DMS53 treated with DMSO at 0.1 percent for 48 hours (cell line): ENCODE results near the gene LMX1A.
A peak's percentile ranks its signal among the peaks of the same experiment; 100 is the strongest.

ENCODE experiments used
- DNase-seq: peaks from one replicate; lab custom pipeline; 2025; ENCODE audit not compliant: unreplicated experiment; lab: John Stamatoyannopoulos, UW

The LMX1A gene

DNA sequence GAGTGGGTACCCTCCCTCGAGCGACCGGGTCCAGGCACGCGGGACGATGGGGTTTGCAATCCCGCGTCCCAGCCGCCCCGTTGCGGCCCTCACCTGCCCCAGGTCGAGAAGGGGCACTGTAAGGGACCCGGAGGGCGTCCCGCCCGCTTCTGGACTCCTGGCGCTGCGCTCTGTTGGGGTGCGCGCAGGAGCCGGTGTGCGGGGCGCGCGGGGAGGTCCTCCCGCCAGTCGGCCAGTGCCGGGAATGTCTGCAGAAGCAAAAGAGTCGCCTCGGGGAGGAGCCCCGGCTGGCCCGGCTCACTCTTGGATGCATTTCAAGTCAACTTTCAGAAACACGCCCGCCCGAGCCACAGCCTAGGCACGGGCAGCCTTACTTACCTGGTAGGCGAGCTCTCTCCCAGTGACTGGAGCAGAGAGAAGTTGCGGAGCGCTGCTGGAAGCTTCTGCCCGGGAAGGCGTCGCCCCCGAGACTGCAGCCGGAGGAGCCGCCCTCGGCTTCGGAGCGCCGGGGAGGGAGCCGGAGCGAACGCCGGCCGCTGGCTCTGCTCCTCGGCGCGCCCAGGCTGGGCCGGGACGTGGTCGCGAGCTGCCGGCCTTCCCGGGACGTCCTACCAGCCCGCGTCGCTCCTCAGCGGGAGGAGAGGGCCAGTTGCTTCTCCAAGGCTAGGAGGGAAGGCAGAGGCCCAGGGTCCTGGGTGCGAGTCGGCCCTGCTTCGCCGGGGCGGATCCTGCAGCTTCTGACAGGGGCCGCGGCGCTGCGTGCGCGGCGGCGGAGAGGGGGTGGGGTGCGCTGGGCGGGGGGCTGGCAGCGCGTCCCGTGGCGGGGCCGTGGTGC, at the start of gene LMX1A:
LMX1A (minus strand) TSS at position 739 of the 835 bp plus-strand sequence. CDS start 1,156 bp downstream, outside the sequence.
- no peak for DNase-seq

DNA sequence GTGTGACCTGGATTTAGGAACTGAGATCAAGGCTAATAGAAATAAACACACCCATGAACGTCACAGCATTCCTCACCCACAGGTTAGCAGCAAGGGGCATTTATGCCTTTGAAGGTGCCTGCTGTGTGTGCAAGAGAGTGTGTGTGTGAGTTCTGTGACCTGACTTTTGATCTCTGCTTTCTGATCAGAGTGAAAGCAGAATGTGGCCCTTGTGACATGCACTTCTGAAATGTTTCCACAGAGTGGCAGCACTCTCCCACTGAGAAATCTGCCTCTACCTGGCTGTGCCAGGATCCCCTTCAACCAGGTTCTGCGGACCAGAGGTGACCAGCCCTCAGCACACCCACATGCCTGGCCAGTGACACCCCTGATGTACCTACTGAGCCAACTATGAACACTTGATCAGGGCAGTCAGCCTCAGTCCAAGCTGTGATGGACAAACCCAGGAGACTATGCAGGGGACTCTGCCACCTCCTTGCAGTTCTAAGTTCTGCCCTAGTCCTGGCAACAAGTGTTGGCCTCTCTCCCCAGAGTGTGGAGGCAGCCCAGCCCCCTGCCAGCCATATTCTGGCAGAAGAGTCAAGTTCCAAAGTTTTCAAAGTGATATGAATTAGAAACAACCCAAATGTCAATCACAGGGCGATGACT, 47.4 kb upstream of the LMX1A start:
- peak; percentile 40 for DNase-seq

DNA sequence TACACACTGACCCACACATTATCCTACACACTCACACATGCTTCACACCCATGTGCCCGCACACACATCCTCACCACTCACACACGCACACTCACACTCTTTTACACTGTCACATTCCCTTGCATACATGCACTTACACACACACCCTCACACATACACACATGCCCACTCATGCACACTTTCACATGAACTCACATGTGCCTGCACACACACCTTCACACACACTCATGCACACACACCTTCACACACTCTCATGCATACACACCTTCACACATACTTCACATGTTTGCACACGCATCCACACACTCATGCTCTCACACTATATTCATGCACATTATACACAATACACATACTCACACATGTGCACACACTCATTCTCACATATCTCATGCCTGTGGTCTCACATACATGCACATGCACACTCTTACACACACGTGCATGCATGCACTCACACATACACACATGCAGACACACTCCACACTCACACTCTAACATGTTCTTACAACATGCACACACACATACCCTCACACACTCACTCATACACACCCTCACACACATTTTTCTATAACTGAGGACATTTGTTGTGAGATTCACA, 46.1 kb upstream of the LMX1A start:
- DNase-seq: no peak

DNA sequence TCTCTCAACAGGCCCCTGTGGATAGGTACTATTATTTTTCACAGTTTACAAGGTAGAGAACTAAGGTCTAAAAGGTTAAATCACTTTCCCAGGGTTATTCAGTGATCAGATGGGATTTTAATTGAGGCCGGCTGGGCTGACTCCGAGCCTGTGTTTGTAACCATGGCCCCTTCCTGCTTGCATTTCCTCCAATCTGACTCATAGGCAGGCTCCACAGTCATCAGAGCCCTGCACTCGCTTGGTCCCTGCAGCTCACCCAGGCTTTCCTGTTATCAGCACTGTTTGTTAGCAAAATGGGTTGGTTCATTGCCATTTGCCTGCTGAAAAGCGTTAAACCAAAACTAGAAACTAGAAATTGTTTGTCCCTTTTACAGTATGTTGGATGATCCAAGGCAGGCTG, 41.4 kb upstream of the LMX1A start:
- DNase-seq: no peak

DNA sequence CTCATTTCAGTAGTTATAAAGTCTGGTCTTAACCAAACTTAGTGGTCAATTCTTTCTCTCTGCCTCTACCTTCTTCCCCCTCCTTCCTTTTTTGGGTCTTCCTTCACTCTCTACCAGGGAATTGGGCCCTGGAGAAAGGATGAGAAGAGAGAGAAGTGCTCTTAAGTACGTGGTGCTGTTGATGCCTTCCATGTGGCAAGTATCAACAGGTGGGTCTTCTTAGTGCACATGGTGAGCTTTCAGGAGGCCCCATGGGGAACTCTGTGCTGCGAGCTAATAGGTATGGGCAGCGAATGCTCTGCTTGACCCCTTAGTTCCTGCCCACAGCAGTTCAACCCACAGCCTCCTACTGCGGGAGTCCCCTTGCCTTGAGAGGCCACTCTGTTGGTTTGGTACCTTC, 39.4 kb upstream of the LMX1A start:
- no peak for DNase-seq

DNA sequence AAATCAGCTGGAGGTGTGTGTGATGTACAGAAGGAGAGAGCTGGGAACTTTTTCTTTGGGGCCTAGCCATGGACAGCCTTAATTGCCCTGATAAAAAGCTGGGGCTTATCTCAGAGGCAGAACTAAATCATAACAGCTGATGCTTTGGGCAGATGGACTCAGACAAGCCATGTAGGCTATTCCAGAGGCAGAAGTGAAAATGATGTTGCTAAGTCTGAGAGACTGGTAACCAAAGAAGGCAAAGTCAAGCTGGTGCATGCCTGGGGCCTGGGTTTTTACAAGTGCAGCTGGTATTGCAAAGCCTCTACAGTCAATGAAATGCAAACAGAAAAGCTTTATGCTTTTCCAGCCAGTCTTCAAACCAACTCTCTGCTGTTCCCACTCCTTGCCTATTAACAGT, 39.0 kb upstream of the LMX1A start:
- DNase-seq: no peak

DNA sequence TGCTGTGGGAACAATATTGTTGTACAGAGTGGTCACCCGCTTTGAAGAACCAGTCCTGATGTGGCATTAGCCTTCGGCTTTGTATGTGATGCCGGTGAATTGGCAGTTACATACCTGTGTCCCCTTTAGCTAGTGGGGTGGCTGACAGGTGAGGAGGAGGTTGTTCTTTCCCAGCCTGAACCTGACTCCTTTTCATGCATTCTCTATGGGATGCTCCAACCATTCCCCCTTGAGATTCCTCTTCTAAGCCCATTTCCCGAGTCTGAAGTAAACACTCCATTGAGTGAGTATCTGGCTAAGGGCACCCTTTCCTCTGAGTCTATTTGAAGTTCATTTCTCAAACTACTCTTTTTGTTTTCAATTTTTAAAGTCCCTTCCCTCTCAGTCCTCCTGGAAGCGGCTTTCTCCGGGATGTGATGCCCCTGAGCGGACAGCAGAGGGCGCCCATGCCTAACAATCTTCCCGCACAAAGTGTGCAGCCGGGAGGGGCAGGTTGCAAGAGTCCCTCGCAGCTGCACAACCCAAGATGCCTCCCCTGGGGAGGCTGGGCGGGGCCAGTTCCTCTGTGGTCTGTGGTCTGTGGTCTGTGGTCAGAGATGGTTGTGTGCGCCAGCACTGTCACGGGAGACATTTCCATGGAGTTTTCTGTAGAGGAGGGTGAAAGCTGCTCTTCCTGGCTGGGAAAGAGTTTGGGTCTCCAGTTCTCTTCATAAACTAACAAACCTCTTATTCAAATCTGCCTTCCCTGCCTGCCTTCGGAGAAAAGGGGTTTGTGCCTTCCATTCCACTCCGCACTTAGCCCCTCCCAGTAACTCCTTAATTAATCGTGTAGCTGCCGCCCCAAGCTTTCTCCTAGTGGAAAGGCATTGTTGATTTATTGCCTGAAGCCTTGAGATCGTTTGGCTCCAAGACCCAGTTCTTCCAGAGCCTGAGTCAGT, 36.4 kb upstream of the LMX1A start:
- peak; percentile 48 for DNase-seq

DNA sequence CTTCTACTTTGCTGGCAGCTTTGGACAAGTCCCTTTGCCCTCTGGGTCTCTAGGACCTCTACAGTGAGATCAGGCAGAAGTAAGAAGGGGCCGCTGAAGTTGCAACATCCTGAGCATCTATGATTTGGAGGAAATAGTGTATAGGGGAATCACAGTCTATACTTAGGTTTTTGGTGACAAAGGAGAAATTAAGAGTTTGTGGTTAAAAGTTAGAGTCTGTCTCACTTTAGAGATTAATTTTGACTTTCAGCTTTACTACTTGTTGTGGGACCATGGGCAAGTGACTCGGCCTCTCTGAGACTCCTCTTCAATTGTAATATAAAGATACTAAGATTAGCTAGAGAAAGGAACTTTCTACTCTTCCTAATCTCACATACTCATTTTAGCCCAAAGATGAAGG, 33.1 kb upstream of the LMX1A start:
- DNase-seq: no peak

DNA sequence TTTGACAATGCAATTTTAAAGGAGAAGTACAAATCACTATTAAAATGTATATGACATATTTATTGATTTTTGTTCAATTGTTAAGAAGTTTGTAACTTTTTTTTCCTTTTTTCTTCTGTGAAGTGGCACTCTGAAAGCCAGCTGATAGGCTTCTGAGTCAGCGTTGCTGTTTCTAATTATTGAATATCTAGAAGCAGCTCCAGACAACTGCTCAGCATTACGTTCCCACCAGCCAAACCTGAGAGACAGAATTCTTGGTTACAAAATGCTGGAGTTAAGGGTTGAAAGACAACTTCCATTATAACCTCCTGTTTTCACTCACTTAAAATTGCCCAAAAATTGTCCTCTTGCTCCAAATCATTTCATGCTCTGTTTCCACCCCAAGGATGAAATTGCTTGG, 31.4 kb upstream of the LMX1A start:
- DNase-seq: no peak

DNA sequence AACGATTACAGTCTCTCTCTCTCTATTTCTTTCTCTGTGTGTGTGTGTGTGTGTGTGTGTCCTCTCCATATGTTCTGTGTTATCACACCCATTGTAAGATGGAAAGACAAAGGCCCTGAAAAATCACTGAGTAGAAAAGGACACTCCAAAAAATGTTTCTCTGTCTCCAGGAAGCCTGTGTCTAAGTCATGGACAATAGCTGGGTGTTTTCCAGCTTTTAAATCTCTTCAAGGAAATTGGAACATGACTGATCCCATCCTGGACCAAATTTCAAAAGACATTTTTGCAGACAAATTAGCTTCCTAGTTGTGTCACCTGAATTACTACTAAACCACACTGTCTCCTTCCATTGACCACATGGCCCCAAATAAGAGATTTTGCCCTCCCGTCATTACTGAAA, 31.0 kb upstream of the LMX1A start:
- no peak for DNase-seq

DNA sequence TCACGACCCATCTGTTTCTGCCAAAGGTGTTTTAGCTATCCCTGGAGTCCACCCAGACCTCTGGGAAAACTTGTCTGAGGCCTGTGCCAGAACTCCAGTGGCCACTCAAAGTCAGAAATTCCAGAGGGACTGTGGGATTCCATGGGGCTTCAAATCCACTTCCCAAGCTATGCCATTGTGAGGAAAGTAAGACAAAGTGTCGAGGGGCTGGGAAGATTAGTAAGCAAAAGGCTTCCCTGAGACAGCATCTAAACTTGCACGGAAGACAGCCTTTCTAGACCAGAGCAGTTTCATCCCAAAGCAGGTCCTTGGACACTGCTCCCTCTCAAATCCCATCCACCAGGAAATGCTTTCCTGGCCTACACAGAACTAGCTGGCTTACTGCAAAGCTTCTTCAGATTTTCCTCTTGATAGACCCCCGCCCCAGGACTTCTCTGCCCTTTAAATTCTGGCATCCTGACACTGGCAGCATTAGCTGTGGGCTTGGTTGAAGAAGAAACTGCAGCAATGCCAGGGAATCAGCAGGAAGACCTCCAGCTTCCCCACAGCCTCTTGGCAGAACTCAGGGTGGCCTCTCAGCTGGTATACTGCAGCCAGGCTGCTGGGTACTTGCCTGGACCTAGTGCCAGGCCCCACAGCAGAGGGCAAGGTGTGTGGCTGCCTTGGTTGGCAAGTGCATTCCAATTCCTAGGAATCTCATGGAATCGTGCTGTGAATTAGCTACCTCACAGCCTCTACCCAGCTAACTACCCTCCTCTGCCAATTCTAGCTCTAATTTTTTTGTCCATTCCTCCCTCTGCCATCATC, 27.3 kb upstream of the LMX1A start:
- no peak for DNase-seq

DNA sequence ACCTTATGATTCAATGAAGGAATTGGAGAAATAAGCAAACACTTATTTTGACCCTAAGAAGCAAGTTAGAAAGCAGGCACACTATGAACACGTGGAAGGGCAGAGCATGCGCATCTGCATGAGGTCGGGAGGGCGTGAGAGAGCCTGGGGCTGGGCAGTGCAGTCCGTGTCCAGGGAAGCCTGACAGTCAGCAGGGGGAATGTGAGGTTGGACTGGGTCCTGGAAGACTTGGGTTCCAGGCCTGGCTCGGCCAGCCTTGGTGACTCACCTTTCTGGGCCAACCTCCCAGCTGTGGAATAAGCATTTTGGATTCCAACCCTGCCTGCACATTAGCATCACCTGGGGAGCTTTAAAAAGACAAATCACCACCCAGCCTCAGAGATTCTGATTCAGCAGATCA, 26.6 kb upstream of the LMX1A start:
- DNase-seq: no peak

DNA sequence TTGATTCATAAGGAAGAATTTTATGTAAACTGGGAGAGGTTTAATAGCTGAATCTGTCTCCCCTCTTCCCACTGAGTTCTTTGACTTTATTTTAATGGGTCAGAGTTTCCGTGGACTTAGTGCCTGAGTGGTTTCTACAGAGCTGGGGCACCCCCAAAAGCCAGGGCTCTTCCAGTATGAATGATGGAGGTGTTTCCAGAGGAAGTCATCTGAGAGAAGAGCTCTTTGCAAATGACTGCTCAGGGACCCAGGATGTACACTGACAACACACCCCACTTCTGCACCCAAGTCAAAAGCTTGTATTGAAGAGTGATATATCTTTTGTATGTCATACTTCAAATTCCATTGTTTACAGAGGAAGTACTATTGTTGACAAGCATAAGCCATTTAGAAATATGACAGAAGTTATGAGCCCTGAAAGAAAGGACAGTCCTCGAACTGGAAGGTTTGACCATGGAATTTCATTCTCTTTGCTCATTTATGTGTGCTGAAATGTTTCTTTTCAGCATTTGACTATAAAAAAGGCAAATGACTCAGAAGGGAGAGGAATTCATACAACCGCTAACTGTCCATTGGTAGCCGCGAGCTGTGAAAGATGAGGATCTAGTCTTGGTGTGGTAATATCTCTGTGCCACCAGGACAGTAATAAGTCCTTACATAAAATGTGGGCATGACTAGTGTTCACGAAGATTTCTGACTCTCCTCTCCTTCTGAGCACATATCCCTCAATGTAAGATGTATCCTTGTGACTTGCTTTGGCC, 25.4 kb upstream of the LMX1A start:
- no peak for DNase-seq

DNA sequence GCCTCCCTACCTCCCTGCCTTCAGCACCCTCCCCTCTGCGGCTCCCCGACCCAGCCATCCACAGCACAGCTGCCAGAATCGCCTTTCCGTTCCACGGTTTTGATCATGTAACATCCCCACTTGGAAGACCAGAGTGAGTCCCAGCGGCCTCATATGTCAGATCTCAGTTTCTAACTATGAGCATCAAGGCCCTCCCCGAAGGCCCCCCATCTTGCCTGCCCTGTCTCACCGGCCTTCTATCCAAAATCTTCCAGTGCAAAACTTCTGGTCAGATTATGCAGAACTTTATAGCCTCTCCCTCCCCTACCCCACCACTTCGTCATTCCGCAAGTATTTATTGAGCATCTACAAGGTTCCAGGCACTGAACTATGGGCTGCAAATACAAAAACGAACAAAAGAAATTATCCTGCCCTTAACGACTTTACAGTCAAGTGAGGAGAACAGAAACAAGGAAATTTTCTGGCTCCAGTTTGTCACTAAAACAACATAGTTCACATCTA, 20.3 kb upstream of the LMX1A start:
- no peak for DNase-seq

DNA sequence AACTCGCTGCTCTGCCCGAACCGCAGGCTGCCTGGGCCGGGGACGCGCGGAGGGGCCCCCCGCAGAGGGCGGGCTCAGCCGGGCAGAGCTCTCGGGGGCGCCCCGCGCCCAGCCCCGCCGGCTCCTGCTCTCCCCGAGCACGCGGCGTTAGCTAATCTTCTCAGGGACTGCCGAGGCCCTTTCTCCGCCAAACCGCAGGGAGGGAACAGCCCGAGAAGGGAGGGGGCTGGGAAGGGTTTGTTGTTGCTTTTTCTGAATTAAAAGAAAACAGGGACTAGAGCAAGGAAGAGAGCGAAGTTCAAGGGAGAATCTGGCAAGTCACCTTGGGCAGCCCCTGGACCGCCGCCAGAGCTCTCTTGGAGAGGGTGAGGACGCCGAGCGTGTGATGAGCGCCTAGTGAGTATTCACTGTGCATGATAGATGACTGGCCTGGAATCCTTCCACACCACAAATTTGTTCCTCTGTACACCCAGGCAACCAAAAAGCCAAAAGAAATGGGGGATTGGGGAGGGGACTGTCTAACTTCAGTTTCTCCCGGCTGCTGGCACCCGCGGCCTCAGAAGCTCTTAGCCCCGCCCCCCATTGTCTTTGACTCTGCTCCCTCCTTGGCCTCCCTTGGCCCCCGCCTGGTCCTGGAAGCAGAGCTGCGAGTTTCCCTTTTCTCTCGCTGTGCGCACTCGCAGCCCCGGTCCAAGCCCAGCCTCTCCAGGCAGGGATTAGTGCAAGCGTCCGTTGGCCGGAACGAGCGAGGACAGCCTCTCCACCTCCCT, 19.7 kb upstream of the LMX1A start:
- peak; percentile 66 for DNase-seq

DNA sequence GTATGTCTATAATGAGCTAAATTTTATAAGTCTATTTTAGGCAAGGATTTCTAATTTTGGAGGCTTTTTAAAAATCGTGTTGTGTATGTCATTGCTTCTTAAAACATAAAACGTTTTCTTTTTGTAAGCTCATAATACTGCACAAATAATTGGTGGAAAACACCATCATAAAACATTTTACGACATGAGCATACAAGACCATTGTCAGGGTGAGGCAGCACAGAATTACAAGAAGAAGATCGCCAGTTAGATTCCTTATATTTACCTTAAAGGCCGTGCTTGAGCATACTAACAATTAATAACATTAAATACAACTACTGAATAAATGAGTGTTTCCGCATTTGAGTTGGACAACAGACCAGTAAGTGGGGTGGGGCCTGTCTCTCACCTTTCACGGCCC, 19.1 kb upstream of the LMX1A start:
- no peak for DNase-seq

DNA sequence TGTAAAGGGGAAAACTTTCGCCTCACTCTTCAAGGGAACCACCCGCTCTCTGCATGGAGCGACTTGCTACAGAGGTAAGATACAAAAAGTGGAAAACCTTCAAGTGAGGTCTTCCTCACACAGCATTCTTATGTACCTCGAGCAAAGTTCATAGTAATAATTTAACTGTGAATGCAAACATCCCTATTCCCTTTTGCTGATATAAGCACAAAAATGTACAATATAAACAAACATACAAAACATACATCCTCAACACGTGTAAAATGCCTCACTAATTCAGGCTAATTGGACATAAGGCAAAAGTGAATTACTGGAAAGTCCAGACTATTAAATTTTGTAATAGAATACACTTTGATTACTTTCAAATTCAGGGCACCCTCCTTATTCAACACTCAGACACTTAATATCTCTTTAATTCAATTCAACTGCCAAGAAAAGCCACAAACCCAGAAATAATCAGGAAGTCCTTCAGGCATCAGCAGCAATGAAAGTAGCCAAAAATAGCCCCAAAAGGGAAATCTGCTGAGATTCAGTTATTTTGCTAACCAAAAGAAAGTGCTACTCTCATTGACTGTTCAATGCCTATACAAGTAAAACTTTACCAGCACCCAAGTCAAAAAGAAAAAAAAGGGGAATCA, 15.2 kb upstream of the LMX1A start:
- DNase-seq: no peak

DNA sequence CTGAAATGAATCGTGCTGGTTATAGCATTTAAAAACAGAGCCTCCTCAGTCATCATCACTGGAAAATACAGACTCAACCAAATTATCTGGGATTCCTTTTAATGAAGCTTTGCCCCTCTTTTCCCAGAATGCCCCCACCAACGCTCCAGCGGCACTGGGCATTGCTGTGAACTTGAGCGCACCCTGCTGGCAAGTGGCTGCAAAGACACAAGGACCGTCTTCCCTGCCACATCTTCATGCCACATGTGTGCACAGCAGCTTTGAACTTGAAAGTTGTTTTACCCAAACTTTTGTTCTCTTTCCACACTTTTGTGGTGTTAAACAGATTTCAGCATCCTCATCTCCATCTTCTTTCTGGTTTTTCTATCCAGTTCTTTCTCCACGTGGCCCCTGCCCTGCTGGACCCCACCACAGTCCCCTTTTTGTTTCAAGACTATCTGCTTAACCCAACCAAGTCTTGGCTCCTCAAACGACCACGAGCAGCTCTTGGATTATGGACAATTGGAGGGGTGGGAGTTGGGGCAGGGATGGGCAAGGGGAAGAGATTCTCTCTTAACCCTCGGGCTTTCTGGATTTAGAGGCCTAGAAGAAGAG, 12.8 kb upstream of the LMX1A start:
- DNase-seq: peak; percentile 14
